Neuron (in vitro differentiated cells): ENCODE results near the gene TSC22D3.
"Not testable (repeated sequence)": the region's sequence is repeated elsewhere in the genome, so short reads cannot be mapped to it uniquely, and the experiment has no call there.

ENCODE experiments used
- H2AFZ ChIP-seq: one replicate; pipeline ENCODE4 v1.6.1; 2013; ENCODE audit warnings: low read depth, mild to moderate bottlenecking, inconsistent platforms, low read length, moderate library complexity
- H3K27me3 ChIP-seq: one replicate; pipeline ENCODE4 v1.6.1; 2013; ENCODE audit warnings: low read length; ENCODE audit not compliant: insufficient read depth
- H3K36me3 ChIP-seq: one replicate; pipeline ENCODE4 v1.6.1; 2013; ENCODE audit warnings: low read length; ENCODE audit not compliant: insufficient read depth
- H3K4me1 ChIP-seq: one replicate; pipeline ENCODE4 v1.6.1; 2013; ENCODE audit warnings: low read length; ENCODE audit not compliant: insufficient read depth
- H3K4me3 ChIP-seq: 2 replicates; pipeline ENCODE4 v1.5.1; 2013; ENCODE audit warnings: mild to moderate bottlenecking, low read length, moderate library complexity
- H3K9me3 ChIP-seq: one replicate; pipeline ENCODE4 v1.6.1; 2013; ENCODE audit warnings: low read length

The TSC22D3 gene

GRCh38 chrX:107775734-107776511, at the start of gene TSC22D3:
TSS of gene TSC22D3 (minus strand) at chrX:107775787. CDS start at chrX:107775419, 368 bp downstream.
- H3K9me3 ChIP-seq, result no peaks in the 10 kb centered on the region
- no peaks in the 10 kb centered on the region for H3K36me3 ChIP-seq
- peaks cover 6% of the 10 kb centered on the region for H3K4me1 ChIP-seq
- H2AFZ ChIP-seq, result peak within 1 kb of the TSS; percentile 54
- peaks cover 28% of the 10 kb centered on the region for H3K27me3 ChIP-seq
- H3K4me3 ChIP-seq, result peak within 1 kb of the TSS; percentile 2

- peaks cover 3% of the 10 kb centered on the region for H3K9me3 ChIP-seq
Observed at GRCh38 chrX:107823456-107823855, 47.9 kb upstream of the TSC22D3 start.

GRCh38 chrX:107823042-107823441, 47.5 kb upstream of the TSC22D3 start:
- Histone ChIP-seq H3K27me3 (peaks cover 20% of the 10 kb centered on the region), H3K36me3 (no peaks in the 10 kb centered on the region), H3K4me3 (no peak overlapping the region), H3K4me1 (no peaks in the 10 kb centered on the region), H3K9me3 (peaks cover 3% of the 10 kb centered on the region), H2AFZ (no peak overlapping the region)

More at GRCh38 chrX:107823456-107823855, 47.9 kb upstream of the TSC22D3 start:
- H3K36me3 ChIP-seq, result no peaks in the 10 kb centered on the region
- no peak overlapping the region for H3K4me3 ChIP-seq
- H3K27me3 ChIP-seq, result peaks cover 20% of the 10 kb centered on the region
- H3K4me1 ChIP-seq, result no peaks in the 10 kb centered on the region
- no peak overlapping the region for H2AFZ ChIP-seq

GRCh38 chrX:107818900-107819521, 43.4 kb upstream of the TSC22D3 start:
- peaks cover 3% of the 10 kb centered on the region for H3K9me3 ChIP-seq
- H3K36me3 ChIP-seq, result no peaks in the 10 kb centered on the region
- no peak overlapping the region for H2AFZ ChIP-seq
- no peaks in the 10 kb centered on the region for H3K4me1 ChIP-seq
- peaks cover 2% of the 10 kb centered on the region for H3K27me3 ChIP-seq
- H3K4me3 ChIP-seq, result no peak overlapping the region

GRCh38 chrX:107810053-107810452, 34.5 kb upstream of the TSC22D3 start:
- H3K9me3 ChIP-seq, H3K27me3 ChIP-seq, H3K4me1 ChIP-seq, H3K36me3 ChIP-seq, H2AFZ ChIP-seq, H3K4me3 ChIP-seq: not testable (repeated sequence)

GRCh38 chrX:107805179-107805578, 29.6 kb upstream of the TSC22D3 start:
- H2AFZ ChIP-seq, result no peak overlapping the region
- H3K4me3 ChIP-seq, result no peak overlapping the region
- no peaks in the 10 kb centered on the region for H3K36me3 ChIP-seq
- H3K4me1 ChIP-seq, result no peaks in the 10 kb centered on the region
- H3K27me3 ChIP-seq, result no peaks in the 10 kb centered on the region
- H3K9me3 ChIP-seq, result no peaks in the 10 kb centered on the region

GRCh38 chrX:107804427-107804826, 28.8 kb upstream of the TSC22D3 start:
- no peaks in the 10 kb centered on the region for H3K36me3 ChIP-seq
- H3K9me3 ChIP-seq, result no peaks in the 10 kb centered on the region
- H2AFZ ChIP-seq, result no peak overlapping the region
- H3K4me1 ChIP-seq, result no peaks in the 10 kb centered on the region
- no peak overlapping the region for H3K4me3 ChIP-seq
- H3K27me3 ChIP-seq, result no peaks in the 10 kb centered on the region

- Histone ChIP-seq H2AFZ (no peak overlapping the region), H3K9me3 (no peaks in the 10 kb centered on the region), H3K27me3 (peaks cover 4% of the 10 kb centered on the region), H3K36me3 (no peaks in the 10 kb centered on the region), H3K4me3 (no peak overlapping the region), H3K4me1 (no peaks in the 10 kb centered on the region)
Observed at GRCh38 chrX:107787827-107788226, 12.2 kb upstream of the TSC22D3 start.

GRCh38 chrX:107780525-107780924, 4.9 kb upstream of the TSC22D3 start:
- H3K9me3 ChIP-seq, result no peaks in the 10 kb centered on the region
- H3K4me1 ChIP-seq, result peaks cover under 1% of the 10 kb centered on the region
- no peak overlapping the region for H3K4me3 ChIP-seq
- H3K36me3 ChIP-seq, result no peaks in the 10 kb centered on the region
- no peak overlapping the region for H2AFZ ChIP-seq
- peaks cover 4% of the 10 kb centered on the region for H3K27me3 ChIP-seq

- Histone ChIP-seq H3K4me1 (peaks cover 6% of the 10 kb centered on the region), H3K9me3 (no peaks in the 10 kb centered on the region), H3K4me3 (no peak within 1 kb of the TSS), H3K36me3 (no peaks in the 10 kb centered on the region), H2AFZ (peak within 1 kb of the TSS; percentile 54), H3K27me3 (peaks cover 28% of the 10 kb centered on the region)
Observed at GRCh38 chrX:107777536-107777832, 1.9 kb upstream of the TSC22D3 start, which contains the start of gene NCBP2L. TSS of gene NCBP2L (plus strand) at chrX:107777733. CDS start at chrX:107794221, 16,488 bp downstream.

GRCh38 chrX:107776649-107777535, 1.3 kb upstream of the TSC22D3 start:
- Histone ChIP-seq H2AFZ (peak overlapping the region; percentile 54), H3K9me3 (no peaks in the 10 kb centered on the region), H3K36me3 (no peaks in the 10 kb centered on the region), H3K4me3 (no peak overlapping the region), H3K27me3 (peaks cover 28% of the 10 kb centered on the region), H3K4me1 (peaks cover 6% of the 10 kb centered on the region)

GRCh38 chrX:107775000-107775733, 420 bp downstream of the TSC22D3 start:
- Histone ChIP-seq H3K4me3 (peak overlapping the region; percentile 2), H3K9me3 (no peaks in the 10 kb centered on the region), H3K36me3 (no peaks in the 10 kb centered on the region), H2AFZ (peak overlapping the region; percentile 54), H3K4me1 (peaks cover 6% of the 10 kb centered on the region), H3K27me3 (peaks cover 33% of the 10 kb centered on the region)
